GOT3 (cell line): ENCODE measurements around the gene WDR43.

ENCODE experiments used
- DNase-seq: peaks from one replicate; lab custom pipeline; 2025; ENCODE audit warnings: mixed read lengths; lab: John Stamatoyannopoulos, UW

Gene WDR43

GRCh38 chr2:28993206-28993960 lies 98.9 kb downstream of the WDR43 start:
- no peak for DNase-seq

- no peak for DNase-seq
Observed at GRCh38 chr2:28994074-28994473, 99.6 kb downstream of the WDR43 start.

GRCh38 chr2:28994679-28995078 lies 100.2 kb downstream of the WDR43 start:
- no peak for DNase-seq

GRCh38 chr2:28995765-28996750 lies 101.6 kb downstream of the WDR43 start:
- no peak for DNase-seq

- DNase-seq, result no peak
Observed at GRCh38 chr2:28997237-28997846, 102.9 kb downstream of the WDR43 start.
